A549 treated with AZD2906 at 1 μM for 4 hours (cell line): ENCODE measurements around the gene ARPP19. TPM values are rescaled to one million over a fixed set of nuclear protein-coding genes. Genes with fewer than 3 reads are reported as not detected.

Experiments
- total RNA-seq: library from RNA; stranded (reverse); fragments of 200-300 nt; extraction: Qiagen RNA extraction; gene quantifications from 5 replicates; pipeline ENCODE4 v1.2.3, GENCODE V29; 2022

The ARPP19 gene, protein sequence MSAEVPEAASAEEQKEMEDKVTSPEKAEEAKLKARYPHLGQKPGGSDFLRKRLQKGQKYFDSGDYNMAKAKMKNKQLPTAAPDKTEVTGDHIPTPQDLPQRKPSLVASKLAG
- total RNA-seq = 83.5 to 114 TPM (median 102 TPM) in 5 replicates

DNA sequence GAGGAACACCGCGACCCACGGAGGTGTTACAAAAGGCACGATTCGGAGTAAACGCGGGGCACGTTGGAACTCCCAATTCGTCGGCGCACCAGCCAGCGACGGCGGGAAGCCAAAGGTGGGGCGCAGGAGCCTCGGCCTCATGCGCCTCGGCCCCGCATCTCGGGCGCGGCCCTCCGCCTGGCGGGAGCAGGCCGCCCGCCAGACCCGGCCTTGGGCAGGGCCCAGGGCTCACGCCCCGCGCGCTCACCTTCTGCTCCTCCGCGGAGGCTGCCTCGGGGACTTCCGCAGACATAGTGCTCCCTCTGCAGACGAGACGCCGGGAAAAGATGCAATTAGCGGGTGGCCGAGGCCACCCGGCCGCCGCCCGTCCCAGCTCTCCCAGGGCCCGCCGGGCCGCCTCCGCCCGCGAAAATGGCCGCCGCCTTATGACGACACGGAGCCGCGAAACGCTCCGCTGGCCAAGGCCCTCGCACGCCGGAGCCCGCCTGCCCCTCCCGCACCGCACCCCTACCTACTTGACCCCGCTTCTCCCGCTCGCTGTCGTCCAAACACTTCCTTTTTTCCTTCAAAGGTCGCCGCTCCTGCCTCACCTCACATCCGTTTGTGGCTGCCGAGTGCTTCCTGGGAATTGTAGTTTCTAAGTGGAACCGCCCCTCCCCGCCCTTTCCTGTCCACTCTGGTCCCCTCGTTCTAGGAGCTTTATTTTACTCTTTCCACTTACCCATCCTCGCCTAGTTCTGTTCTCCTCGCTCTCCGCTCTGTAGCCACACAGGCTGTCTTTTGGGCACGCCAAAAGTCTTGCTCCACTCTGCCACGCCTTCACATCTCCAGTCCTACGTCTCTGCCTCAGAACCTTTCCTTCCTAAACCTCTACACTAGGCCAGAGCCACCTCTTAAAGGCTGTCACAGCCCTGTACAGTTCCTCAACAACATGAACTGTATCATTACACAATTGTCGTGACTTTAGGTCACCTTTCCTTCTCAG, at the start of gene ARPP19:
Gene ARPP19 (minus strand): TSS at position 430 of the 985 bp plus-strand sequence. CDS start 138 bp downstream, at position 292.

DNA sequence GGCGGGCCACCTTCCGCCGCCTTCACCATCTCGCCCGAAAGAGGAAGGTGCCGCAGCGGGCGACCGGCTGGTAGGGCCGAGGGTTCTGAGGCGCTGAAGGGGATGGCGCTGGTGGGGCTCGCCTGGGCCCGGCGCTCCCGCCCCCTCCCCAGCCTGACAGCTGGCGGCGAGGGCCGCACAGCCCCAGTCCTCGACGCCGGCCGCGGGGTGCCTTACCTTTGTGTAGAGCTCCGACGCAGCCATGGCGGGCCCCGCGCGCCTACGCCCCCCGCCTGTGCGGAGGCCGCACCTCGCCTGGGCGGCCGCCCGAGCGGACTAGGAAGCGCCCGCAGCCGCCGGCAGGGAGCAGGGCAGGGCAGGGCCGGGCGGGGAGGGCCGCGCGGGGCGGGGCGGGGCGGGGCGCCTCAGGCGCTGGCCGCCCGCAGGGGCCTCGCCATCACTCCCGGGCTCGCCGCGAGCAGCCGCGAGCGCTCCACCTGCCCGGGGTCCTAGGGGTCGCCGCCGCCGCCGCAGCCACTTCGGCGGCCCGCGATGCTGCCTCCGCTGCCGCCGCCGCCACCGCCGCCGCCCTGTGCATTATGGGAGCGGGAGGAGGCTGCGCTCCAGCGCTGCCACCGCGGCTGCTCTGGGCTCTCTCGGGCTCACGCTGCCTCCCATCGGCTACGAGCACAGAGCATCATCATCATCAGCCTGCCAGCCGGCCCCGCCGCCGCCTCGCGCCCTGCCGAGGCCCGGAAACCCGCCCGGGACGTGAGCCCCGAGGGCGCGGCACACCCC, 40.1 kb downstream of the ARPP19 start, which contains the start of gene MYO5A:
Gene MYO5A (minus strand): TSS at position 317 of the 777 bp plus-strand sequence. CDS start 74 bp downstream, at position 243.

Other genes starting within 250 kb of the ARPP19 start
- 19.3 to 30.0 TPM (median 24.5 TPM) in 5 replicates for gene MYO5A, start 40.1 kb downstream of the ARPP19 start, total RNA-seq
- 7.9 to 10.9 TPM (median 10.2 TPM) in 5 replicates for gene ATOSA, start 110.4 kb upstream of the ARPP19 start, total RNA-seq
- gene ONECUT1, start 221.3 kb upstream of the ARPP19 start, total RNA-seq = 0.10 to 0.27 TPM (median 0.21 TPM) in 5 replicates